ENCODE data around the gene RSPO1.

- no peak for TF ChIP-seq CTCF (IDR thresholded peaks at IDR 0.05; ENCODE audit: low read length)
- TF ChIP-seq EZH2 (optimal IDR thresholded peaks at IDR 0.05; ENCODE audit: low read depth, low read length), result no peak
- TF ChIP-seq EZH2phosphoT487 (IDR thresholded peaks at IDR 0.05; ENCODE audit: low read length), result no peak
Observed at GRCh38 chr1:37620707-37621106, 14.0 kb downstream of the RSPO1 start.

All from MM.1S (cell line).